CD4-positive, alpha-beta T cell treated with Interleukin-17A for 4 hours (primary cell): ENCODE results near the gene FHOD3.
A peak's percentile ranks its signal among the peaks of the same experiment; 100 is the strongest.
"Not testable (repeated sequence)": the region's sequence is repeated elsewhere in the genome, so short reads cannot be mapped to it uniquely, and the experiment has no call there.

Experiments used
- DNase-seq: peaks from one replicate; pipeline ENCODE4 v3.0.0-alpha.2; 2020; ENCODE audit warnings: mixed read lengths

The FHOD3 gene

DNA sequence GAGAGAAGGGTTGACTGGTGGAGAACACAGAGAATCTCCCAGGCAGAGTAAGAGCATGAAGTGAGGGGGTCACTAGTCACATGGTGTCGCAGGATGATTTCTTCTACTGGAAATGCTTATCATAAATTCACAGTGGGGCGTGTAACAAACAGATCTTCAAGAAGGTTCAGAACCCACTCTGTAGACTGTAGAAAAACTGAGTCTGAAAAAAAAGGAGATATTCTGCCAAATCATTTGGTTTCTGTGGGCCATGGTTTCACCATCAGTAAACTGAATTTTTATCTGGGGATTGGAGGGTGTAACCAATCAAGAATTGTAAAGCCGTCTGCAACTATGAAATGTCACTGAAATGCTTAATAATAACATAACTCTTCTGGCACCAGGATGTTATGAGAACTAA is 516.3 kb downstream of the FHOD3 start:
- DNase-seq = no peak

DNA sequence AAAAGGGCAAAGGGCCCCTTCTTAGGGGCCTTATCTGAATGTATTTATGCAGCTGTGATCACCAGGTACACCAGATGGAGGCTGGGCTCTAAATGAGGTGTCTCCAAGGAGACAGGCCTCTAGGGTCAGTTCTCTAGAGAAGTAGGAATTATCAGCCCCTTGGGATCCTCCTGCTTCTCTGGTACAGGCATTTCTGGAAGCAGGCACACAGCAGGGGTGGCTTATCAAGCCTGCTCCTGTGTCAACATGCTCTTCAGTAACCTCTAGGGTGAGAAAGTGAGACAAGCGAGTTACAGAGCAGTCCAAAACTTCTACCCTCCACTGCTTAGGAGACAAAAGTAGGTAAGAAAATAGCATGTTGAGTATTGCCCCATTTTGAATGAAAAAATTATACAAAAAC is 517.5 kb downstream of the FHOD3 start:
- no peak for DNase-seq

DNA sequence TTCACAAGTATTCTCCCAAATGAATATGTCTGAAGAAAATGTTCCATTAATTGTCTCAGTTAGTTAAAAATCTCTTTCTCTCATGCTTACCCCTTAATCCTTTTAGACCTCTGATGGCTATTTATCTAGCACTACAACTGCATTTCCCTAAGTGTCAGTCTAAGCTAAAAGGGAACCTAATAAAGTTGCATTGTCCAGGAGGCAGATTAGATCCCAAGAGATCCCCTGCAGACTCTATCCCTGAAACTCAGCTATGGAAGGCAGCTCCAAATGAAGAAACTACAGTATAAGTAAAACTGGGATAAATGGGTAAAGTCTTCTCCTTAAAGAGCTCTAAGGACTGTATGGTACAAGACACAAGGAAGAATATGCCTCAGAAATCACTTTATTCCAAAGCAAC is 518.6 kb downstream of the FHOD3 start:
- DNase-seq = not testable (repeated sequence)

DNA sequence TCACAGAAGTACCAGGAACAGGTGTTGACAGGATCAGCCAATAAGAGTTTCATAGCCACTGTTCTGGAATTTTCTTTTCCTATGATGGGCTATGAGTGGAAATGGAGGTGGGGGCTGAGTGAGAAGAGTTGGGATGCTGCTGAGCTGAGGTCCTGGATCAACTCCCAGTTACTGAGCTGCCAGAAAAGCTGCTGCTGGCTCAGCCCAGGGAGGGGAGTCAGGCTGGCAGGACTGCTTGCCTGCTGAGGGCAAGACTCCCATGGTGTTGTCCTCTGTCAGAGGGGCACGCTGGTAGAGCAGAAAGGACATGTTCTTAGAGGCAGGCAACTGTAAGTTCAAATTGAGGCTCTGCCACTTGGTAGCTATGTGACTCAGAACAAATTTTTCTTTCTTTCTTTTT is 519.5 kb downstream of the FHOD3 start:
- DNase-seq = no peak

DNA sequence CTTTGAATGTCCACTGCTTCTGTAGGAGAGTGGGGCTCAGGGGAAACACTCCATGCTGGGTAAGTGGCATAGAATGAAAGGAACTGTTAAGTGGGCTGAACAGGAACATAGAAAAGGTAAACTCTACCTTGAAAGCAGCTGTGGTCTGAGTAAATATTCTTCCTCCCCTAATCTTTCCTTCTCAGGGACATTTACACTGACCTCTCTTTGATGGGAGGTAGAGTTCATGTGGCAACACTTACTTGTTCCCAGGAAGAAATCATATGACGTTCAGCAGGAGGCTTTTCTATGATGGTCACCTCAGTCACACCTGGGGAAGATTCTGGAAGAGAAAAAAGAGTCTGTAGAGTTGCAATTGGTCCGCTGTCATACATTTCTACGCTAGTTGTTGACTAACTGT is 521.1 kb downstream of the FHOD3 start:
- DNase-seq = no peak

DNA sequence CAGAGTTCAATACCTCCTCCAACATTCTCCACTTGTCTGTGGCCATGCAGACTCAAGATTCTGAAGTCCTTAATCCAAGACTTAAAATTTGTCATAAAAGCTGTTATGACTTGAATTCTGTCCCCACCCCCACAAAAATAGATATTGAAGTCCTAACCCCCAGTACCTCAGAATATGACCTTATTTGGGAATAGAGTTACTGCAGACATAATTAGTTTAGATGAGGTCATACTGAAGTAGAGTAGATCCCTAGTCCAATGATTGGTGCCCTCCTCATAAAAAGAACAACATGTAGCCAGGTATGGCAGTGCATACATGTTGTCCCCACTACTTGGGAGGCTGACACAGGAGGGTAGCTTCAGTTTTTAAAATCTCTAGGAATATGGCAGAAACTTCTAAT is 522.1 kb downstream of the FHOD3 start:
- DNase-seq = no peak

DNA sequence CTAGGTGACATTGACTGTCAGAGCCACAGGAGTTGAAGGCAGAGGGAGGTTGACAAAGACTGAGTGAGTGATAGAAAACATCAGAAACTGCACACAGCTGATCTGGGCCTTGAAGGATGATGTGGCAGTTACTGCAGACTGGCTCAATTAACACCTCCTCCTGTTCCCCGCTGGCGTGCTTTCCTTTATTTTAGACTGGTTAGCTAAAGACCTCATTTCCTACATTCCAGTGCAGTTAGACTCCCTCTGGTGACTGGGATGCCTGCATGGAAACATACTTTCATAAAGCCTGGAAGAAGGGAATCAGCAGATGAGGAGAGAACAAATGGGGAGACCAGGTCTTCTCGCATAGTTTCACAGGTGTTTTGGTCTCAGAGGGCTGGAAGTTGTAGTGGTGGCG is 524.2 kb downstream of the FHOD3 start:
- no peak for DNase-seq

DNA sequence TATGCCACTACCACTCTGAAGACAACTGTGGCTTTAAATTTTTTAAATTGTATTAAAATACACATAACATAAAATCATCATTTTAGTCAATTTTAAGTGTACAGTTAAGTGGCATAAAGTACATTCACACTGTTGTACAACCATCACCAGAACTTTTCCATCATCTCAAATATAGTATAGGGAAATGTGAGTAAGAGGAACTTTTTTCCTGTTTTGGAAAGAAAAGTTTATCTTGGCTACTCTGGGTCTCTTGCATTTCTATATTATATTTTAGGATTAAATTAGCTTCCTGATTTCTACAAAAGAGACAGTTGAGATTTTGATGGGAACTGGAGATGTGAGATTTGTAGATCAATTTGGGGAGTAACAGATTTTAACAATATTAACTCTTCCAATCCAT is 528.0 kb downstream of the FHOD3 start:
- DNase-seq = no peak

DNA sequence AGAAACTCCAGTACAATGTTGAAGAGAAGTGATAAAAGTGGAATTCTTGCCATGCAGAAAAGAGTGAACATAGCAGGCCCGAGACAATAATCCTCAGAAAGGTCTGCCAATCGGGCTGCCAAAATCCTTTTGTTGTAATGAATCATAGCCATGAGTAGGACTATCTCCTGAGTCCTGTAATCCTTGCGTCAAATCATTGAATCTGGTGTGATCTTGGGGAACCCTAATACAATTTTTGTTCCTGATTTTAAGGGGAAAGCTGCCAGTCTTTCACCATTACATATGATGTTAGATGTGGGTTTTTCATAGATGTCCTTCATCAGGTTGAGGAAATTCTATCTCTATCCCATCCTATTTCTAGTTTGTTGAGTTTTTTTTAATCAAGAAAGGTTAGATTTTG is 529.0 kb downstream of the FHOD3 start:
- DNase-seq = no peak

DNA sequence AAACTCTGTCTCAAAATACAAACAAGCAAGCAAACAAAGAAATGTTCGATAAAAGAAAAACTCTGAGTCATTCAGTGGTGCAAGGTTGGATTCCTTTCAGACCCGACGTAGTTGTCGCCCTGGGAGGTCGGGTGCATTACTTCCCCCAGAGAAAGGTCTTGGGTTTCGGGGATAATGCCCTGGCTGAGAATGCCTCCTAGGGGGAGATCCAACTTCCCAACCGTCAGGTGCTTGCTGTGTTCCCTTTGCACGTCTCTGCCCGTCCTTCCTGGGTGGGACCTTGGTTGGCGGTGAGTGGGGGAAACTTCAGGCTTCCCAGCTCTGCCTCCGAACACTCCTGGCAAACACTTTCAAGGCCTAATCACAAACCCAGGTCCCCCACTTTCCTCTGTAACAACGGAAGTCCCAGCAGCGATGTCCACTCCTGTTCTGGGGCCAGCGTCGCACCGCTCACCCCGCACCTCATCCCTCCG is 530.7 kb downstream of the FHOD3 start:
- DNase-seq = peak; percentile 33

DNA sequence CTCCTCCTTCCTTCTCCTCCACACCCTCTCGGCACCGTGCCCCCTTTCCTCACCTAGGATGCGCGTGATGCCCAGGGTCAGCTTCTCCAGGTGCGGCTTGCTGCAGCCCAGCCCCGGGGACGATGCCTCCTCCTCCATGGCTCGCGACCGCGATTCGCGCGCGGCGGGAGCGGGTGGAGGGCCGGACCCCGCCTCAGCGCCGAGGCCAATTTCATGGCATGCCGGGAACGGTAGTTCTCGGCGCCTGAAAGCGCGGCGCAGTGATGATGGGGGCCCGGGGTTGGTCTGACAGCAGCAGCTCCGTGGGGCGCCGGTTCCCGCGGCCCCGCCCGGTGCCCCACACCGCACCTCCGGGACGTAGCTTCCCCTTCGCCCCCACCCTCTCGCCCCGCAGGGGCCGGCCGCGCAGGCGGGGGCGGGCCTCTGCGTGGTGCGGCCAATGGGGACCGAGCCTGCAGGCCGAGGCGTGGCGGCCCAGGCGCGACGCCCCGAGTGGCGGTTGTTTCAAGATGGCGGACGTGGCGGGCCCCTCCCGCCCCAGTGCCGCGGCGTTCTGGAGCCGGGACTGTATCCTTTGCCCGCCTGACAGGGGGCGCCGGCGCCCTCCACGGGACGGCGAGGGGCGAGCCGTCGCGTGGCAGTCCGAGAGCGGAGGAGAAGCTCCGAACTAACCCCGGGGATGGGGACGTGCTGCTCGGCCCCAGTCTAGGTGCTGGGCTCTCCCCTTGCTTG is 531.3 kb downstream of the FHOD3 start, which contains the start of the genes KIAA1328 and TPGS2:
Gene KIAA1328 (plus strand): TSS at position 498 of the 732 bp plus-strand sequence. CDS start 12 bp downstream, at position 510.
Gene TPGS2 (minus strand): TSS at position 373 of the 732 bp plus-strand sequence. CDS start 235 bp downstream, at position 138.
- DNase-seq = peak; percentile 91
